Islet precursor cell (in vitro differentiated cells): ENCODE data around the gene SRSF5.
"Not testable (repeated sequence)": the region's sequence is repeated elsewhere in the genome, so short reads cannot be mapped to it uniquely, and the experiment has no call there.

Experiments used
- DNase-seq: peaks from one replicate; pipeline ENCODE4 v3.0.0-alpha.2; 2018

Gene SRSF5

GRCh38 chr14:69766984-69767368 is at the start of gene SRSF5:
Gene SRSF5 (plus strand): TSS chr14:69767142. CDS start chr14:69768157, 1,015 bp downstream.
- DNase-seq = peak; percentile 98

DNA sequence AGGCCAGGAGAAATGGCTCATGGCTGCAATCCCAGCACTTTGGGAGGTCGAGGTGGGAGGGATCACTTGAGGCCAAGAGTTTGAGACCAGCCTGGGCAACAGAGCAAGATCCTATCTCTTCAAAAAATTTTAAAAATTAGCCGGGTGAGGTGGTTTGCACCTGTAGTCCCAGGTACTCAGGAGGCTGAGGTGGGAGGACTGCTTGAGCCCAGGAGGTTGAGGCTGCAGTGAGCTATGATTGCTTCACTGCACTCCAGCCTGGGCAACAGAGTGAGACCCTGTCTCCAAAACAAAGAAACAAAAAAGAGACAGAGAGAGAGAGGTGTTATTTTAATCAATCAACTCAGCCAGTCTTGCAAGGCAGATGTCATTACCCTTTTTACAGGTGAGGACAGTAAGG is 48.3 kb upstream of the SRSF5 start:
- not testable (repeated sequence) for DNase-seq

DNA sequence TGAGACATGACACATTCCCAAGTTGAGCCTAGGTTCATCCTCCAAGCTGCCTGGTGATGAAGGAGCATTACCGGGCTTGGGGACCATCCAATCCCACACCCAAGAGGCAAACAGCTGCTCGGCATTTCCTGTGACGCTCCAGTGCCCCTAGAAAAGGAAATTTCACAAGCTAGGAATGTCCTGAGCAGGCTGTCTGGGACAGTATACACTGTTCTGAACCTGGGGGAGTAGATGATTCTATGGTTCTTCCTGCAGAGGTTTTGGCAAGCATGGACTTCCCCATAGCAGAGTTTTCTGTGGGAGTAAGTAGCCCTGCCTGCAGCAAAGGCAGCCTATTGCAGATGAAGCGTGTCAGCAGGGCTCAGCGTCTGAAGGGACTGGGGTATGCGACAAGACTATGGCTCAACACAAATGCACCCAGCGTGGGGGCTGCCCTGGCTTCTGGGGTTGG is 47.4 kb upstream of the SRSF5 start:
- DNase-seq = no peak

- no peak for DNase-seq
Observed at GRCh38 chr14:69720912-69721311, 46.0 kb upstream of the SRSF5 start.

GRCh38 chr14:69726761-69727511 is 40.0 kb upstream of the SRSF5 start:
- peak; percentile 85 for DNase-seq

GRCh38 chr14:69727860-69728259 is 39.1 kb upstream of the SRSF5 start:
- no peak for DNase-seq

DNA sequence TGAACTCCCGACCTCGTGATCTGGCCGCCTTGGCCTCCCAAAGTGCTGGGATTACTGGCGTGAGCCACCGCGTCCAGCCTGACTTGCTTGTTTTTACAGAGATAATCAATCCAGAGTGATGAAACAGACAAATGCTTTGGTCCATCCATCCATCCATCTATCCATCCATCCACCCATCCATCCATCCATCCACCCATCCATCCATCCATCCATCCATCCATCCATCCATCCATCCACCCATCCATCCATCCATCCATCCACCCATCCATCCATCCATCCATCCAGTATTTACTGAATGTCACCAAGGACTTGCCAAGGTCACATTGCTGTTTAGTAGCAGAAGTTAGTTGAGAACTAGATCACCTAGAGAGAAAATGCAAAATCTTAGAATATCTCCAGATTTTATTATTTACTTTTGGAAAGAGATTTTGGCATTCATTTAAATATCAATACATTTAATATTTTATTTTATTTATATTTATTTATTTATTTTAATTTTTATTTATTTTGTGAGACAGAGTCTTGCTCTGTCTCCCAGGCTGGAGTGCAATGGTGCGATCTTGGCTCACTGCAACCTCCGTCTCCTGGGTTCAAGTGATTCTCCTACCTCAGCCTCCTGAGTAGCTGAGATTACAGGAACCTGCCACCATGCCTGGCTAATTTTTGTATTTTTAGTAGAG is 34.9 kb upstream of the SRSF5 start:
- DNase-seq = not testable (repeated sequence)

GRCh38 chr14:69736405-69736804 is 30.5 kb upstream of the SRSF5 start:
- DNase-seq = not testable (repeated sequence)

GRCh38 chr14:69741055-69741454 is 25.9 kb upstream of the SRSF5 start:
- no peak for DNase-seq

DNA sequence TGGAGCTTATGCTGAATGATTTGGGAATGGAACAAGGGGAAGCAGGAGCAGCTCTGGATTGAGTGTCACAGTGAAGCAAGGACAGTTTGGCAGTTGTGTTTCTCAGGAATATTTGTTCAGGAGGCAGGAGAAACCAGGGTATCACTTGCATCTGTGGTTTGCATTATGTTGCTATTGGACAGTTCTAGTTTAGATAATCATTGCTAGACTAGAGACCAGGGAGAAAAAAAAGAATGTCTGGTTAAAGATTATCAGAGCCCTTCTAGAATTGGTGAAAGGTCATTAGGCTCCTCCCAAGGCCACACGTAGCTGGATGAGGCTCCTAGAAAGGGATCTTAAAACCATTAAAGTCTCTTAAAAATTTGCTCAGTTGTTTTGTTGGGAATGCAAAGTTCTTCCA is 17.0 kb upstream of the SRSF5 start:
- no peak for DNase-seq

- no peak for DNase-seq
Observed at GRCh38 chr14:69750495-69750894, 16.4 kb upstream of the SRSF5 start.

DNA sequence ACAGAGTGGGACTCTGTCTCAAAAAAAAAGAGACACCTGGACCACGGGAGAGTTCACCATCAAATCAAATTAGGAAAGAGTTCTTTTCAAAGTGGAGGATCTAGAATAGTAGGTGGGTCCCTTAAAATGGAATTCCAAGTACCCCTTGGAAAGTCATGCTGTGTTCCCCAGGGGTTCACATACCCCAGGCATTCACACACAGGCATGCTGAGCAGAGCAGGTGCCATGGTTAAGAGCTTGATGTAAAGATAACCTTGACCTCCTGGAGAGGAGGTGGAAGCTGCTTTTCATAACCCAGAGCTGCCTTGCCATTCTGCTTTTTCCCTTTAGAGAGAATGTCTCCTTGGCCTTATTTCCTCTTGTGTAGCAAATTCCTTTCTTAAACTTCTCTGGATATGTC is 14.2 kb upstream of the SRSF5 start:
- no peak for DNase-seq

GRCh38 chr14:69753860-69754259 is 13.1 kb upstream of the SRSF5 start:
- no peak for DNase-seq

DNA sequence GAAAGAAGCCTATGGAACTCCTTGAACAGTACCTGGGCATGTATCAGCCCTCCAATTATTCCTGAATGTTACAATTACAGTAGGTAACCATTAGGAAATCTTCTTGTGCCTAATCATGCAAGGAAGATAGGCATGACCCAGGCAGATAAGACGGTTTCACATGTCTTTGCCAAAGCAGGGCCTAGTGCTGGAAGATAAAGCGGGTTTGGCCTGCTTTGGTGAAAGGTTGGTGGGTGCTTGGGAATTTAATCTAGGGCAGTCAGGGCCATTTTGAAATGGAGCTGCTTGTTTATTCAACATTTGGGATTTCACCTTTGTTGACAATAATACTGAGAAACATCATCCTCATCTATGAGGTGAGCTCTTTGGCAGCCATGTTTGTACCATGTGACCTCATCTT is 12.5 kb upstream of the SRSF5 start:
- DNase-seq = no peak

DNA sequence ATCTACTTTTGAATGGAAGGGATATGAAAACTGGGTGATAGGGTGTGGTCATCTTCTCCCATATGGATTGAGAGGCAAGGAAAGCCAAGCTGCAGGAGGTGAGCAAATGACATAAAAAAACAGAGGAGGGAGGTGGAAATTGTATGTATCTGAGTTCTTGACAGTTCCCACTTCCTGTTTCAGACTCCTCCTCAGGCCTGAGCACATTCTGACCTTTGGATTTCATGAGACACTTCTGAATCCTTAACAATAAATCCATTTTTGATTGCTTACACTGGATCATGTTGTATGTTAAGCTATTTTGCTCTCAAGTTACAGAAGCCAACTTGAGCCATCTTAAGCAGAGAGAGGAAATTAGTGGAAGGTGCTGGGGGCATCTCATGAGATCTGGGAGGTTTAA is 11.6 kb upstream of the SRSF5 start:
- DNase-seq = no peak

DNA sequence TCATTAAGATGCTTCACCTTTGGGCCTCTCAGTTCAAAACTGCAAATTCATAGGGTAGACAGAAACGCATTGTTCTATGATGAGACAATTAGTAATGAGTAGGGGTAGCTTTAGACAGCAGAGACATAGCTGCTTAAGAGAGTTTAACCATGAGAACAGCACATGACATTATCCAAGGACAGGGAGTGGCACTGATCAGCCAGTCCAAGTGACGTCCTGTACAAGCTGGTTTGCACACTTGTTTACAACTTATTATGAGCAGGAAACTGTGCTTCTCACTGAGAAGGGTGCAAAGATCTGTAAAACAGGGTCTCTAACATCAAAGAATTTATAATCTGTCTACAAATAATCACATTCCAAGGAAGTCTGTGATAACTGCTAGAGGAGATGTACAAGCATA is 11.2 kb upstream of the SRSF5 start:
- DNase-seq = no peak

DNA sequence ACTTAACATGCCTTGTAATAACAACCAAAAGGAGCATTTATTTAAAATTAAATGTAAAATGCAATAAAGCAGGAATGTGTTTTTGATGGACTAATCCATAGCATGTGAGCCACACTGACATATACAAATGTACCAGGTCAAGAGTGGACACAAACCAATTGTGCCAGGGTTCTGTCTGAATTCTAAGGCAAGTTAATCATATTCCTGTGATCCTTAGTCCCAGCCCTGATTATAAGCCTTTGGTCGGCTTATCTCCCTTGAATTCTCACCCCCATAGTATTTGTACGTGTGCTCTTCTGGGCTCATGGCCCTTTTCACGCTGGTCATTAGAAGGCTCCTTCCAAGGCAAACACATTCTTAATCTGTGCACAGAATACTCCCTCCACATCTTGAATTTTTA is 10.6 kb upstream of the SRSF5 start:
- no peak for DNase-seq

GRCh38 chr14:69760810-69761209 is 6.1 kb upstream of the SRSF5 start:
- DNase-seq = no peak

DNA sequence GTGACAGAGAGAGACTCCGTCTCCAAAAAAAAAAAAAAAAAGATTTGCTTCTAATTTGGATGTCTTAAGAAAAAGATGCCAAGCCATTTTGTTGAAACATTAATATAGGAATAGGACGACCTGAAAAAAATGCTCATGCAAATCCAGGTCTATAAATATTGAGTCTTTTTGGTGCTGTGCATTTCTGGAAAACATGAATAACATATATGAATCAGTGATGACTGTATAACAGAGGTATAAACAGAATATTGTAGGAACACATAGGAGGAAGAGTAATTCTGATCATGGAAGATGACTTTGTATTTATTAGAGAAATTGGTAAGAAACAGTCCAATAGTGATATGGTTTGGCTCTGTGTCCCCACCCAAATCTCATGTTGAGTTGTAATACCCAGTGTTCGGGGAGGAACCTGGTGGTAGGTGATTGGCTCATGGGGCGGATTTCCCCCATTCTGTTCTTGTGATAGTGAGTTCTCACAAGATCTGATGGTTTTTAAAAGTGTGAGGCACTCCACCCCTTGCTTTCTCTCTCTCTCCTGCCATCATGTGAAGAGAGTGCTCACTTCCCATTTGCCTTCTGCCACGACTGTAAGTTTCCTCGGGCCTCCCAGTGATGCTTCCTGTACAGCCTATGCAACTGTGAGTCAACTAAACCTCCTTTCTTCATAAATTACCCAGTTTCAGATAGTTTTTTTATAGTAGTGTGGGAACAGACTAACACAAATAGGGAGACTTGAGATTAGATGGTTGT is 3.0 kb upstream of the SRSF5 start:
- DNase-seq = no peak

- peak; percentile 96 for DNase-seq
Observed at GRCh38 chr14:69767369-69767999, 542 bp downstream of the SRSF5 start.

DNA sequence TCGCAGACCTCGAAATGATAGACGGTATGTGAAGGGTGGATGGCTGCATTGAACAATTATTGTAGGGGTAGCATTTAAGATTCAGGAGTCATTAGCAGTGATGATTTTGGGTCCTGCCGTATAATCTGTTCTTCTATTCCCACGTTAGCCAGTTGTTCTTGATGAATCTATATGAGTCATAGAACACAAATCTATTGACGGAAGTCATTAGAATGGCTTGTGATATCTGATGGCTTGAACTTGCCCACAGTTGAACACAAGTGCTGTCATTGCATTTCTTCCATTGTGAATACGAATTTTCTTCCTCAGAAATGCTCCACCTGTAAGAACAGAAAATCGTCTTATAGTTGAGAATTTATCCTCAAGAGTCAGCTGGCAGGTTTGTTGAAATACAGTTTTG is 1.9 kb downstream of the SRSF5 start:
- DNase-seq = no peak

DNA sequence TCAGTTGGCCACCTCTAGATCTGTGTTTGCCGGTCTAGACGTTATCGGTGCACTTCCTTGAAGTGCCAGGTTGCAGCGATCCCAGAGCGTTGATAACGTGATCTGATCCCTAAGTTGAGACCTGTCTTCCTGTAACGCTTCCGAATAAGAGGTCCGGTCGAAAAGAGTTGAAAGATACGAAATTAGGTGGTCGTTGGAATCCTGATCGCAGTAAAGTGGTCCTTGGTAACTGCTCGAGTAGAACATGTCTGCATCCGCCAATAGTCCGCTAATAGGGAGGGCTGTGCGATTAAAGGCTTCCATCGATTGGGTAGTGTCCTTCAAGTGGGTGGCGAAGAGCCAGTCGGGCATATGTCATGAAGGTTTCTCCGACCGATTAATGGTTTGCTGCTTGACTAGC is 2.7 kb downstream of the SRSF5 start:
- no peak for DNase-seq

DNA sequence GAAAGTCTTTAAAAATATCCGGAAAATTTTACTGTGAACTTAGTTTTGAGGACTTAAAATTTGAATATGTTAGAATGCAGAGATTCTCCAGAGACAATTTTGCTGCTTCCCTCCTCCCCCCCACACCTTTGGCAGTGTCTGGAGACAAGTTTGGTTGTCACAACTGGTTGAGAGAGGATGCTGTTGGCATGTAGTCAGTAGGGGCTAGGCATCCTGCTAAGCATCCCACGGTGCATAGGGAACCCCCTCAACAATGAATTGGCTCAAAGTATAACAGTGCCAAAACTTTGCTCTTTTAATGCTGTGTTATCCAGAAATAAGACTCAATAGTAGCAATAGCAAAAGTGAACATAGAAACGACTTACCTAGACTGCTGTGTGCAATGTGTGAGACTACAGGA is 3.6 kb downstream of the SRSF5 start:
- DNase-seq = no peak
